ENCODE results near the gene TBC1D3.
"Not testable (repeated sequence)": the region's sequence is repeated elsewhere in the genome, so short reads cannot be mapped to it uniquely, and the experiment has no call there.

Gene TBC1D3

DNA sequence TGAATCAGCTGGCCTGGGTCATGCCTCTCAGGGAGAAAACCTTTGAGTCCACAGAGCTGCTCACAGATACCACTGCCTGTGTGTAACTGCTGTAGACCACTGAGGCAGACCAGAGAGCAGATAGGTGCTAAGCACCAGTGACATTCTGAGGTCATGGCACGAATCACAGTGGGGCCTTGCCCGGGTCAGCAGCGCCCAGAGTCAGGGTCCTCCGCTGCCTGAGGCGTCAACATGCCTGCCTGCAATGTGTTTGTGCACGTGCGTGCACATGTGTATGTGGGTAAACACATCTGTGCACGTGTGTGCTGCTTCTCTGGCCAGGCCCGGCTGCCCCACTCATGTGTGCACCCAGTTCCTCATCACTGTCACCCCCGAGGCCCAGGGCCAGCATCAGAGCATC lies at the start of gene TBC1D3:
Gene TBC1D3, minus strand, starts transcription at position 101 of the 400 bp plus-strand sequence. CDS start 1,526 bp downstream, outside the sequence.
- DNase-seq = not testable (repeated sequence)

DNA sequence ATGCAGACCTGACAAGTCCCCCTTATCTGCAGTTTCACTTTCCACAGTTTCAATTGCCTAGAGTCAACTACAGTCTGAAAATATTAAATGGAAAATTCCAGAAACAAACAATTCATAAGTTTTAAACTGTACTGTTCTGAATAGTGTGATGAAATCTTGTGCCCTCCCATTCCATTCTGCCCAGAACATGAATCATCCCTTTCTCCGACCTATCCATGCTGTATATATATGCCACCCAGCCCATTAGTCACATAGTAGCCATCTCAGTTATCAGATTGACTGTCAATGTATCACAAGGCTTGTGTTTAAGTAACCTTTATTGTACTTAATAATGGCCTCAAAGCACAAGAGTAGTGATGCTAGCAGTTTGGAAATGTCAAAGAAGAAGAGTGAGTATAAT lies 40.4 kb upstream of the TBC1D3 start:
- not testable (repeated sequence) for DNase-seq

DNA sequence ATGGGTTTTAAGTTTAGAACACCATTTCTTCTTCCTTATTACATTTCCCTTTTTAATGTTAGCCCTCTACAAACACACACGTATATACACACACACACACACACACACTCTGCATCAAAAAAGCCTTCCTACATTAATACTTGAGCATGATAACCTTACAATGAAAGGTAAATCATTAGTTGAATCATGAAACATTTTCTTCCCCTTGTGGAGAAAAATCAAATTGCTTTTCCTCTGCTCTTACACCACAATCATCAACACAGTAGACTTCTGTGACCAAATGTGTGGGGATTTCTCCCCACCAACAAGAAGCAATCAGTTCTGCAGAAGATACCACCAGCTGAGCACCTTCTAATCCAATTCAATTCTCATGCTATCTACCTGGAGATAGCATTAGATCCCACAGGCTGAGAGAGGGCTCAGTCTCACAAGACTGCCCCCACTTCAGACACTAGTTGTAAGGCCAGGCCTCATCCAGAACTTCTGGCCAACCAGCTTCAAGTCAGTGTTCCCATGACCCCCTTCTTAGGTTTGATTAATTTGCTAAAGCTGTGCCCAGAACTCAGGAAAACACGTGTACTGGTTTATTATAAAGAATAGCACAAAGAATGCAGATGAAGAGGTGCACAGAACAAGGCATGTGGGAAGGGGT lies 33.6 kb upstream of the TBC1D3 start:
- DNase-seq = not testable (repeated sequence)

DNA sequence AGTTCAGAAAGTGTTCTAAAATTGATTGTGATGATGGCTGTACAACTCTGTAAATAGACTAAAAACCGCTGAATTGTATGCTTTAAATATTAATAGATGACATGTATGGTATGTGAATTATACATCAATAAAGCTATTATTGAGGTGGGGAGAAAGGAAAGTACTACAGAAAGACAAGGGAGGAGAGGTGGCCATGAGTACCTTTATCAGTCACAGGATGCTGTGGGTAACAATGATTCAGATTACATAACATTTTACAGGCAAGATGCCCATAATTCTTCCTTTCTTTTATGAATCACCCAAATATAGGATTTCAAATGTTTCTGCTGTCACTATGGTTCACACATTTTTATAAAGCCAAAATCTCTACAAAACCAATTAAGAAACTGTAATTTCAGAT lies 28.5 kb upstream of the TBC1D3 start:
- DNase-seq = not testable (repeated sequence)

DNA sequence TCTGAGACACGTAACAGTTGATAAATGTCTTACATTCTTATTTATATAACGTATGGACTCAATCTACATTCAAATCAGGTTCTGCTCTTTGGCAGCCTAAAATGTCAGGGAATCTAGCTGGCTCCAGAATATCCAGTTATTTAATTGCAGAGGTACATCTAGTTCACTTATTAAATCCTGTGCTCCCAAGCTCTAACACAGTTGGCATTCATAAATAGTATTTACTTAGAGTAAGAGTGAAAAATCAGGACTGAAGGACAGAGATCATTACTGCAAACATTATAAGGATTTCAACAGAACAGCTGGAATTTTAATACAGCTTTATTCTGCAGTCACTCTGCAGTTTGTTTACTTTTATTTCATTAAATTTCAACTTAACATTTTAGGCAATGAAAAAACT lies 7.9 kb upstream of the TBC1D3 start:
- DNase-seq = not testable (repeated sequence)

DNA sequence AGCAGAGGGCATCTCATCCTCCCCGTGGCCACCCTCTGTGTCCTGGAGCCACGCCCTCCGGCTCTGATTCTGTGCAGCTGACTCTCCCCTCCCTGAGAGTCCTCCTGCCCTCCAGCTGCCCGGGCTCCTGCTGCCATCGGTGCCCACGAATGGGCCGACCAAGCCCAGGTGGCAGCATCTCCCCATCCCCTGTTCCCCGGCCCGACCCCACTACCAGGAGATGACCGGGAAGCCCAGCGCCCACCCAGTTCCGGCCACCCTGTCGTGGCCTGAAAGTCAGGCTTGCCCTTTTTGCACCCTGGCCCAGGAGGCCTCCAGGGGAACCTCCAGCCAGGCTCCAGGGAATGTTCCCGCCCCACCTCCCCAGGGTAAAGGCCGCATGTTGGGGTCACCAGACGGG lies 57.5 kb downstream of the TBC1D3 start:
- DNase-seq = peak; percentile 4
